Fibroblast of pulmonary artery (primary cell): ENCODE data around the gene ZGPAT.

ENCODE experiments used
- DNase-seq: peaks from one replicate; pipeline ENCODE4 v3.0.0-alpha.2; 2010; ENCODE audit warnings: low read depth
- H3K4me3 ChIP-seq: replicated peaks from 2 replicates; pipeline ENCODE4 v1.5.1; 2011; ENCODE audit warnings: low read depth, mild to moderate bottlenecking, control low read depth, low read length, moderate library complexity
- TF ChIP-seq, protein P1 (sequence below): IDR thresholded peaks from 2 replicates; pipeline ENCODE4 v1.5.1; 2011; ENCODE audit warnings: mild to moderate bottlenecking, control low read depth, low read length, inconsistent platforms; ENCODE audit errors: missing control alignments

Gene ZGPAT

GRCh38 chr20:63689046-63690002 is 18.5 kb upstream of the ZGPAT start:
- no peak for DNase-seq
- TF ChIP-seq, protein P1, sequence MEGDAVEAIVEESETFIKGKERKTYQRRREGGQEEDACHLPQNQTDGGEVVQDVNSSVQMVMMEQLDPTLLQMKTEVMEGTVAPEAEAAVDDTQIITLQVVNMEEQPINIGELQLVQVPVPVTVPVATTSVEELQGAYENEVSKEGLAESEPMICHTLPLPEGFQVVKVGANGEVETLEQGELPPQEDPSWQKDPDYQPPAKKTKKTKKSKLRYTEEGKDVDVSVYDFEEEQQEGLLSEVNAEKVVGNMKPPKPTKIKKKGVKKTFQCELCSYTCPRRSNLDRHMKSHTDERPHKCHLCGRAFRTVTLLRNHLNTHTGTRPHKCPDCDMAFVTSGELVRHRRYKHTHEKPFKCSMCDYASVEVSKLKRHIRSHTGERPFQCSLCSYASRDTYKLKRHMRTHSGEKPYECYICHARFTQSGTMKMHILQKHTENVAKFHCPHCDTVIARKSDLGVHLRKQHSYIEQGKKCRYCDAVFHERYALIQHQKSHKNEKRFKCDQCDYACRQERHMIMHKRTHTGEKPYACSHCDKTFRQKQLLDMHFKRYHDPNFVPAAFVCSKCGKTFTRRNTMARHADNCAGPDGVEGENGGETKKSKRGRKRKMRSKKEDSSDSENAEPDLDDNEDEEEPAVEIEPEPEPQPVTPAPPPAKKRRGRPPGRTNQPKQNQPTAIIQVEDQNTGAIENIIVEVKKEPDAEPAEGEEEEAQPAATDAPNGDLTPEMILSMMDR: no peak
- H3K4me3 ChIP-seq: no peak overlapping the region

DNA sequence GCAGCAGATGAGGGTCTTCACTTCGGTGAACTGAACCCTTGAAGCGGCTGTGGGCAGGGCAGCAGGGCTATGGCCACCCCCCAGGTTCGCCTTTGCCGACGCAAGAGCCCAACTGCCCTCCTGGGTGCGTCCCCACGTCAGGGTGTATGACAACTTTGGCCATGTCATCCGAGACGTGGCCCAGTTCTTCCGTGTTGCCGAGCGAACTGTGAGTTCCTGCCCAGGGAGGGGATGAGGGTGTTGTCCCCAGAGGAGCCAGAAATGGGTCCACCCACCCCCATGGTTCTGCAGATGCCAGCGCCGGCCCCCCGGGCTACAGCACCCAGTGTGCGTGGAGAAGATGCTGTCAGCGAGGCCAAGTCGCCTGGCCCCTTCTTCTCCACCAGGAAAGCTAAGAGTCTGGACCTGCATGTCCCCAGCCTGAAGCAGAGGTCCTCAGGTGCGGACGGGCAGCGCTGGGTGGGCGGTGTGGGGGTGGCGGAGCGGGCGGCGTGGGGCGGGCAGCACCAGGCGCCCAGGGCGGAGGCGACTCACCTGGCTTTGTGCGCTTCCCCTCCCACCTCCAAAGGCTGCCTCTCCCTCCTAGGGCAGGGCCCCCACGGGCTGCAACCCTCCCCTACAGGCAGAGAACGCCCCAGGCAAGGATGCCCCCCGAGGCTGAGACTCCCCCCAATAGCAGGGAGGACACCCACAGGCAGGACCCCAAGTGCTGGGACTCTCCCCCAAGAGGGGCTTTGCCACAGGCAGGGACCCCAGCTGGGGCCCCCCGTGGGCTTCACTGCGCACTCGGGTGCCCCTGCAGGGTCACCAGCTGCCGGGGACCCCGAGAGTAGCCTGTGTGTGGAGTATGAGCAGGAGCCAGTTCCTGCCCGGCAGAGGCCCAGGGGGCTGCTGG is 17.6 kb upstream of the ZGPAT start:
- H3K4me3 ChIP-seq: no peak overlapping the region
- TF ChIP-seq, protein P1: no peak
- no peak for DNase-seq

GRCh38 chr20:63690898-63691710 is 16.7 kb upstream of the ZGPAT start:
- DNase-seq: no peak
- TF ChIP-seq, protein P1: no peak
- H3K4me3 ChIP-seq: no peak overlapping the region

- H3K4me3 ChIP-seq: no peak overlapping the region
- no peak for DNase-seq
- TF ChIP-seq, protein P1: no peak
Measured at GRCh38 chr20:63691711-63692435, 16.0 kb upstream of the ZGPAT start.

DNA sequence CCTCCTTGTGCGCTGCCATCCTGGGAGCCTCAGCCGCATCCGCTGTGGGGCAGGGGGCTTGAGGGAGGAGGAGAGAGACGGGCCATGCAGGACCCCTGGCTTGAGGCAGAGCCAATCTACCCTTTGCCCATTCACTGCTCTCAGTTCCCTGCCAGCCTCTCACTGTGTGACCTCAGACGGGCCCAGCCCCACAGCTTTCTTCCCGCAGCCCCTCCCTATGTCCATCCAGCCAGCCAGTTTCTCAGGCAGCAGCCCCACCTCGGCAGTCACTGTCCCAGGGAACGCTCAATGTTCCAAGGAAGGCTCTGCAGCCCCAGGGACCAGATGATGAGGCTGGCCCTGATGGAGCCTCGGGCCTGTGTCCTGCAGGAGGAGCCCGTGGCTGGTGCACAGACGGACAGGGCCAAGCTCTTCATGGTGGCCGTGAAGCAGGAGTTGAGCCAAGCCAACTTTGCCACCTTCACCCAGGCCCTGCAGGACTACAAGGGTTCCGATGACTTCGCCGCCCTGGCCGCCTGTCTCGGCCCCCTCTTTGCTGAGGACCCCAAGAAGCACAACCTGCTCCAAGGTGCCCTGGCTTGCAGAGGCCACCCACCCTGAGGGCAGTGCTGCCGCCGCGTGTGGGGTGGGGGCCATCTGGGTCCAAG is 15.3 kb upstream of the ZGPAT start:
- DNase-seq: no peak
- no peak overlapping the region for H3K4me3 ChIP-seq
- TF ChIP-seq, protein P1: no peak
